ENCODE data around the gene SLC28A1.
"Not testable (repeated sequence)": the region's sequence is repeated elsewhere in the genome, so short reads cannot be mapped to it uniquely, and the experiment has no call there.

SLC28A1 gene

DNA sequence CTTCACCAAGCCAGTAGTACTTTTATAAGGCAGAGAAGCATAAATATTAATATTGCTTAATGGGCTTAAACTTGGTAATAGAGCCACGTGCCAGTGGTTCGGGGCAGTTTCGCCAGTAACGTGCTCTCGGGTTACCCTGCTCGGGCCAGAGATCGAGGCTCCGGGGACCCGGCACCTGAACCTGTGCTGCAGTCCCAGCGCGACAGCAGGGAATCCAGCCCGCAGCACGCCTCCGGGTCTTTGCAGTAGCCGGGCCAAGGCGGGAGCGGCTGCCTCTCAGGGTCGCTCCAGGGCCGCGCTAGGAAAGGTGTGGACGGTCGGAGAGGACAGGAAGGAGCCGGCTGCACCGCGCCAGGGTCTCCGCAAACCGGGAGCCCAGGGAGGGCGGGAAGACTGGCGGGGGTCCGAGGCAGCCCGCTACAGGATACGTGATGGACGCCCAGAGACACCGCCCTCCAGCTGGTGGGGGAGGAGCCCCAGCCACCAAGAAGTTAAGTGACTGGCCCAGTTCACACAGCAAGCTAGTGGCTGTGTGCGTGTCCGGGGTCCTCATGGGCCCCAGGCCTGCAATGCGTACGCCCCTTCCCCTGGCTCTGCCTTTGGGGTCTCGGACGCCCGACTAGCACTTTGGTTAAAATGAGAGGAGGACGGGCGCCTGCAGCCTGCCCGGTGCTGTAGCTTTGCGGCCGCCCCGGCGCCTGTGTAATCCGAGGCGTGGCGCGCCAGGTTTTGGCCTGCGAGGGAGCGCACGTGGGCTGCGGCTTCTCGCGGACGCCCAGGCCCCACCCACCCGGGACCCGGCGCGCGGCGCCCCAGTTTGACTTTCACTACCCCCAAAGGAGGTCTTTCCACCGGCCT is 96.0 kb downstream of the SLC28A1 start:
- peak; percentile 76 for DNase-seq

DNA sequence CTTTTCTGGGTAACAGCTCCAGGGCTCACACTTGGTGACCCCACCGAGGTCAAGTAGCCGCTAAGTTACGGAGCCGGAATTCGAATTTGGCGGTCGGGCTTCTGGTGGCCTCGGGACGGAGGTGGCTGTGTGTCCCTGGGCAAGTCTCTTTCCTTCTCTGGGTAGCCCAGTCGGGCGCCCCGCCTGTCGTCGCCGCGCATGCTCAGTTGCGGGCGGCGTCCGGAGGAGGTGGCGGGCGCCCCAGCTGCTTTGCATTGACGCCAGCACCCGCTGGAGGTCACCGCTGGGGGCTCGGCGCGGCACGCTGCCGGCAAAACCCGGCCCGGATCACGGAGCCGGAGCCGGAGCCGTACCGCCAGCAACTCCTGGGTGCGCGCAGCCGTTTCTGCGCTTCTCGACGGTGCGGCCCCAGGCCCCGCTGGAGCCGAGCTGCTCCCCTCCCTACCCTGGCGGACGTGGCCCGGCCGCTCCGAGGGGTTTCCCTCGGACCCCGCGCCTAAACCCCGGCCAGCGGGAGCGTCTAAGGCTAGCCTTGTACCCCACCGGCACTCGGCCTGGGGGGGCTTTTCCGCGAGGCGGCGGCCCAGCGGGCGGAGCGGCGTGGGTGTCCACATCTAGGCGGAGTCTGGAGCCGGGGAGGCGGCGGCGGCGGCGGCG is 96.7 kb downstream of the SLC28A1 start:
- DNase-seq: peak; percentile 97

DNA sequence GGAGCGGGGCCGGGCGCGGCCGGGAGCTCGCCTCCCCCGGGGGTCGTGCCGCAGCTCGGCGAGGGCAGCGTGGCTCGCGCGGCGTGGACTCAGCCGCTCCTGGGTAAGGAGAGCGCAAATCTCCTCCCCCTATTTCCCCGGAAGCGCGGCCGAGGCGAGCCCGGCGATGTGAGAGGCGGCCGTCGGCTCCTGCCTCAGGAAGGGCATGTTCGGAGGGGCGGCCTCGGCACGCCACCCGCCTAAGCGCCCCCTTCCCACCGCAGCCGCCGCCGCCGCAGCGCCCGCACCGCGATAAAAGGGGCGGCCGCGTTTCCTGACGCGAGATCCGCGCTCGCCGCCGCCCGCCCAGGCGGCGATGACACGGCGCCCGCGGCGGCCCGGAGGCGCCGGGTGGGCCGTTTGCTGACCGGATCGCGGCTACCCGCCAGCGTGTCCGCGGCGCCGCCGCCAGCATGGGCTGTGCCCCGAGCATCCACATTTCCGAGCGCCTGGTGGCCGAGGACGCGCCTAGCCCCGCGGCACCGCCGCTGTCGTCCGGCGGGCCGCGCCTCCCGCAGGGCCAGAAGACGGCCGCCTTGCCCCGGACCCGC is 97.3 kb downstream of the SLC28A1 start, which contains the start of gene PDE8A:
Gene PDE8A (plus strand): TSS at position 146 of the 590 bp plus-strand sequence. CDS start 307 bp downstream, at position 453.
- DNase-seq: peak; percentile 49

DNA sequence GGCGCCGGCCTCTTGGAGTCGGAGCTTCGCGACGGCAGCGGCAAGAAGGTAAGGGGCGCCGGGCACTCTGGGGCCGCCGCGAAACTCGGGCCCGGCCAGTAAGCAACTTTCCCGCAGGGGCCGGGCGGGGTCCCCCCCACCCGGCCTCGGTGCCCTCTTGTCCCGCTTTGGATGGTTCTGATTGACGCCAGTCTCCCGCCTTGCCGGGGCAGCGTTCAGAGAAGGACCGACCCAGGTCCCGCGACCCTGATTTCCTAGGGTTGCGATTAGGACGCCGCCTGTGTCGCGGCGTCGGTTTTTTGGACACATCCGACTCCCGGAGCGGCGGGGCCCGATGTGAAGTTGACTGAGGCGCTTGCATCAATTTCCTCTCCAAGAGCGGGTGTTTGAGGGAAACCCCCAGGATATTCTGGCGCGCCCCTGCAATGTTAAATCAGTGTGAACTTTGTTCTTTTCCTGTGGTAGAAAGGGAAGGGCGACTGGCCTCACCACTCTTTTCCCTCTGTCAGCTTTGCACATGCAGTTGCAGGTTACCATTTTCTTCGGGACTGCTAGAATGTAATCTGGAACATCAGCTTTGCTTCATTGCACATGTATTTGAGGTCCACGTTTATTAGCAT is 97.9 kb downstream of the SLC28A1 start:
- DNase-seq: peak; percentile 48

DNA sequence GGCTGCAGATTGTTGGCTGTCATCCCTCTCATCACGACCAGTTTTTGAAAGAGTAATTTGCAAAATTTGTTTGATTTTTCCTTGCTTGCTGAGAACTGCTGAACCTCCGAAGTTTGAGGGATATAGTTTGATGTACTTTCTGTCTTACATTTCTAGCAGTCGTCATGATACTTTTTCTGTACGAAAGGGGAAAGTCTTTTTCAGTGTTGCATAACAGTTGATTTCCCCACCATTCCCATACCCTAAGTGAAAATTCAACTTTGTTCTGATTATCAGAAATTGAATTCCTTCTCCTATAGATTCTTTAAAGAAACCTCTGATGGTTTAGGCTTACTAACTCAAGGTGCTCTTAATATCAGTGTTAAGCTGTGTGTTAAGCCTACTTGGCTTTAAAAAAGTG is 98.8 kb downstream of the SLC28A1 start:
- DNase-seq: no peak

DNA sequence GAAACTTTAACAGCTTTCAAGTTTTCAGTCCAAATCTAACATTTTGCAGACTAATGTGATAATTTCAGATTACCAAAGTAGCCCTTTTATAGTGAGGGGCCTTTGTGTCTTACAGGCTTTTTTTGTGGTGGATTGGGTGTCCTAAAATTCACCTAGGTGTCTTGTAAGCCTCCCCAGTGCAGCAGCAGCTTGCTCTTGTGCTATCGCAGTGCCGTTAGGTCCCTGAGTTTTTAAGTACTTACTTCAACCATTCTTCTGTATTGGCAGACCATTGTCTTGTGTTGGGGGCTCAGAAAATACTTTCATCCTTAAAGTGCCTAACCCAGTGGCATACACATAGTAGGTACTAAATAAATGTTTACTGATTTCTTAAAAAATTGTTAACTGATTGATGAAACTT is 99.2 kb downstream of the SLC28A1 start:
- no peak for DNase-seq

DNA sequence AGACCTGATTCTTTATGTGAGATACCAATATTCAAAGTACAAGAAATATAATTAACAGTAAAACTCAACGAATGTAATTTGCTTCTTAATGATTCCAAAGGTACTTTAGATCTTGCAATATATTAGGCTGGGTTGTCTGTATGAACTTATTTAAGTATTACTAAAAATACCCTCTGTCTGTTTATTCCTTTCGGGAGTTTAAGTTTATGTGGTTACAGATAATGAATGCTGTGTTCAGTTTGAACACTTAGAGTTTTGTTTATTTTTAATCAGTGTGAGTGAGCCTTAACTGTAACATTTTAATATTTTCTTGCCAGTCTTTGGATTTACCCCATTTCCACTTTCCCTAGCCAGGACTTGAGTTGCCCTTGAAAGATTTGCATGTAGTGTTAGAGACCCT is 100.7 kb downstream of the SLC28A1 start:
- no peak for DNase-seq

DNA sequence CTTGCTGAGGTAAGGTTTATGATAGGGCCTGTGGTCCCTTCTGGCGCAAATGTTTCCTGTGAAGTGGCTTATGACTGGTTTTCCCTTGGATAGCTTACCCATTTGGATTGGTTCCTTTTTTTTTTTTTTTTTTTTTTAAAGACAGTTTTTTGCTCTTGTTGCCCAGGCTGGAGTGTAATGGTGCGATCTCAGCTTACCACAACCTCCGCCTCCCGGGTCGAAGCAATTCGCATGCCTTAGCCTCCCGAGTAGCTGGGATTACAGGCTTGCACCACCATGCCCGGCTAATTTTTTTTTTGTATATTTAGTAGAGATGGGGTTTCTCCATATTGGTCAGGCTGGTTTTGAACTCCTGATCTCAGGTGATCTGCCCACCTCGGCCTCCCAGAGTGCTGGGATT is 102.9 kb downstream of the SLC28A1 start:
- not testable (repeated sequence) for DNase-seq

DNA sequence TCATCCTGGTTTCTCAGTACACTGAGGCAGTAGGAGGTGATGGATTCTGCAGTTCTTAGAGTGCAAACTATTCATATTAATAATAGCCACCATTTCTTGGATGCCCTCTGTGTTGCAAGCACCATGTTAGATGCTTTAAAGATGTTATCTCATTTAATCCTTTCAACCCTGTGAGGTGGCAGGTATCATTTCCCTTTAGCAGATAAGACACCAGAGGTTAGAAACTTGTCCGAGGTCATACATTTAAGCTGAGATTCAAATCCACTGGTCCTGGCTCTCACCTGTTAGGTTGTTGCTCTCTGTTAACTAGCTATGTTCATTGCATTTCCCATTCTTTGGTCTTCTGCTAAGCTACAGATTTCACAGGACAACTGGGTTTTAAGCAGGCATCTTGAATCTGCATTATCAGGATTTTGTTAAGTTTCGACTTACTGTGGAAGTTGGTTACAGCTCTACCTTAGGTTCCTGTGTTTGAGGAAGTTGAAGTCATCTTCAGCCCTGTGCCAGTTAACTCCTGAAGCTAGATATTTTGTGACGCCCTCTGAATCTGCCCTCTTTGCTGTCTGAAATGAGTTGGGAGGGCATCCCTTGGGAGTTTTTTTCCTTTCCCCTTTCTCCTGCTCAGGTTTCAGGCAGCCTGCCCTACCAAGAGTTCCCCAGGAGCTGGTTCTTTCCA is 103.6 kb downstream of the SLC28A1 start:
- no peak for DNase-seq

DNA sequence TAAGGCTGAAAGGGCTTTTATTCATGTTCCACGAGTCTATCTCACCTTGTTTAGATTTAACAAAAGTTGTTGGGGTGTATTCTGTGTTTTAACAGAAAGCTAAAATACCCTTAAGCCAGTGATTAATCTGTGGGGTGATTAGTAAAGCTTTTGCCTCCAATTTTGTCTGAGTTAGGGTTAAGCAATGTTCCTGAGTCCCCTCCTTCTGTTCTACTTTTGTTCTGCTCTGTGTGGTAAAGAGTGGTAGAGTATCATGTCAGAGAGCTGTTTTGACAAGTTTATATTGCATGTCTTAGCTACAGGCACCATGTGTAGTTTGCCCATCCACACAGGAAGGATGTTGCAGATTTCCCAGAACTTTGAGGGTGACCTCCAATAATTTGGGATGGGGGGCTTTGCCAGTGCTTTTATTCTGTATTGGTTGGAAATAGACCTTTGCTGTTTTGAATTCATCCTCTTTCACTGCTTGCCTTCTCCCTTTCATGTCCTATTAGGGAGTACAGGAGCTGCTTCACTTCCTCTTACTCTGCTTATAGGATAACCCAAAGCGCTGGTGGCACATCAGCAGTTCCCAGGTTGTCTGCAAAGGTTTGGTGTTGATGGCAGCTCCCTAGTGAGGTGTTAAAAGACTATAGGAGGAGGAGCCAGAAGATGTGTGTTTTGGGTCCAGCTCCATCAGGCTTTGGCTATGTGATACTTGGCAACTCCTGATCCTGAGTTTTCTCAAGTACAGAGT is 104.6 kb downstream of the SLC28A1 start:
- DNase-seq: no peak

DNA sequence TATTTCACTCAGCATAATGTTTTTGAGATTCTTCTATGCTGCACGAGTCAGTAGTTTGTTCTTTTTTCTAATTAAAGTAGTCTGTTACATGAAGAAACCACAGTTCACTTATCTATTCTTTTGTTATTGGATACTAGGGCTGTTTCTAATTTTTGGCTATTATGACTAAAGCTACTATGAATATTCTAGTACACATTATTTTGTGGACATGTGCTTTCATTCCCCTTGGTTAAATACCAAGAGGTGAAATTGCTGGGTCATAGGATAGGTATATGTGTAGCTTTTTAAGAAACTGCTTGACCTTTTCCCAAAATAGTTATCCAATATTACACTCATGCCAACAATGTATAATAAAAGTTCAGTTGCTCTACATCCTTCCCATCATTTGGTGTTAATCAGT is 106.0 kb downstream of the SLC28A1 start:
- no peak for DNase-seq

DNA sequence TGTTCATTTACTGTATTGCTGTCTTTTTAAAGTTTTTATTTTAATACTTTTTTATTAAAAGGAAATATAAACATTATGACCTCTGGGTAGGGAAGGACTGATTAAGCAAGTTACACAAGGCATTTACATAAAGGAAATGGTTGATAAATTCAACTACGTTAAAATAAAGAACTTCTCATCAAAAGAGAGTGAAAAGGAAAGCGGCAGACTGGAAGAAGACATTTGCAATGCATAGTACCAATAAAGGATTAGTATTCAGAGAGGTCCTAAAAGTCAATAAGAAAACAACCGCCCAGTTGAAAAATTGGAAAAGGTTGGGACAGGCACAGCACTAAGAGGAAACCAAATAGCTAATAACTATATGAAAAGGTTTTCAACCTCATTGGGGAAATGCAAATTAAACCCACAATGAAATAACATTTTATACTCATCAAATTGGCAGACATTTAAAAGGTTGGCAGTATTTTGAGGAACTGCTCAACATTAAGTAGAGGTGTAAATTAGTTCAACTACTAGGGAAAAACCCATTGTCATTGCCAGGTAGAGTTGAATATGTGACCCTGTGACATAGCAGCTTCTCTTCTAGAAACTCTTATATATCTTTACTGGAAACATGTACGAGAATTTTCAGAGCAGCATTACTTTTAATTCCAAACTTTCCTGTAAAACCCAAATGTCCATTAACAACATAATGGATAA is 106.7 kb downstream of the SLC28A1 start:
- DNase-seq: no peak

DNA sequence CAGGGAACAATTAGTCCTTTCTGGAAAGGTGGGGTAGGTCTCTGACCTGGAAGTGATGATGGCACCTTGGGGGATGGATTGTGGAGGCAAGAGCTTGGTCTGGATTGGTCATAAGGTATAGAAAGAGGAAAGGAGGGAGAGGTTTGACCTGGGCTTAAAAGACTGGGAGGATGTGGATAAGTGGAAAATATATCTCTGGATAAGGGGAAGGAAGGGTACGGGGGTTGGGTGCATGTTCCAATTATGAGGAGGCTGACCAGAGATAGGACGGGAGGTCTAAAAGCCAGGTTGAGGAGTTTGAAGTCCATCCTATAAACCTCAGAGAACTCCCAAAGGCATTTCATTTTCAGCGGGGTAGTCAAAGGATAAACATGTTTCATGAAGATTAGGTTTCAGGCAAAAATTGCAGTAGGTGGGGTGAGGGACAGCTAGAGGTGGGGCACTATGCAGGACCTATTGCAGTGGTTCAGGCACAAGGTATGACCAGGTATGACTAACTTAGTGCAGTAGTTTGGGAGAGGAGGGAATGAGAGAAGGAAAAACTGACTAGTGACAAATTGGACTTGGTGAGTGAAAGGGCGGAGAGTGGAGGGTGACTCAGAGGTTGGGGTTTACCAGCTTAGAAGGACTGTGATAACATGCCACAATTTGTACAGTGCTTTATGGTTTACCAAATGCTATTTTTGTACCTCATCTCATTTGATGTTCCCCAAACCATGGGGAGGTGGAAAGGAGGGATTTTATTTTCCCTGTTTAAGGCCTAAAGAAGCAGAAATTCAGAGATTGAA is 107.9 kb downstream of the SLC28A1 start:
- DNase-seq: no peak

All from CD4-positive, alpha-beta T cell treated with Interferon gamma for 1 hour (primary cell).